ENCODE results near the gene BICDL2. TPM values are rescaled to one million over a fixed set of nuclear protein-coding genes. Genes with fewer than 3 reads are reported as not detected.

Gene BICDL2
- polyA plus RNA-seq, 1 of the 3 experiments (the other 2 are of a cell fraction) = not detected

DNA sequence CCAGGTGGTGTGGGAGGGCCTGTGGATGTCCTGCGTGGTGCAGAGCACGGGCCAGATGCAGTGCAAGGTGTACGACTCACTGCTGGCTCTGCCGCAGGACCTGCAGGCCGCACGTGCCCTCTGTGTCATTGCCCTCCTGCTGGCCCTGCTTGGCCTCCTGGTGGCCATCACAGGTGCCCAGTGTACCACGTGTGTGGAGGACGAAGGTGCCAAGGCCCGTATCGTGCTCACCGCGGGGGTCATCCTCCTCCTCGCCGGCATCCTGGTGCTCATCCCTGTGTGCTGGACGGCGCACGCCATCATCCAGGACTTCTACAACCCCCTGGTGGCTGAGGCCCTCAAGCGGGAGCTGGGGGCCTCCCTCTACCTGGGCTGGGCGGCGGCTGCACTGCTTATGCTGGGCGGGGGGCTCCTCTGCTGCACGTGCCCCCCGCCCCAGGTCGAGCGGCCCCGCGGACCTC, 23.2 kb downstream of the BICDL2 start:
- H3F3A ChIP-seq (replicated peaks; ENCODE audit: insufficient read depth) = no peaks in the 10 kb centered on the region
- ChIA-PET CTCF (interaction anchor here (1.3 kb wide), 1 partner anchor 19 kb away, joined by 5 read pairs; no protein-coding TSS in a partner anchor), POLR2A (no interaction called here)
- no peaks in the 10 kb centered on the region for H3K9me2 ChIP-seq
- no peak overlapping the region for H3K27ac ChIP-seq (ENCODE audit: low read depth in 2 of 2, low read length in 1 of 2)
- no peak overlapping the region for H3K4me2 ChIP-seq
- TF ChIP-seq MEF2A (IDR thresholded peaks at IDR 0.05; ENCODE audit: borderline replicate concordance, low read depth) (no peak), FOXJ3 (CRISPR knock-in tag; IDR thresholded peaks at IDR 0.05) (no peak)
- H2AFZ ChIP-seq (ENCODE audit: low read depth) = no peak overlapping the region
- no peaks in the 10 kb centered on the region for H3K79me2 ChIP-seq (ENCODE audit: insufficient read depth)
- peaks cover 0 to 6% of the 10 kb centered on the region in 2 experiments; a peak in 1 of 4 replicates for H3K4me1 ChIP-seq (ENCODE audit: control insufficient read depth in 1 of 2, insufficient read depth in 2 of 2, low read depth in 1 of 2, low read length in 1 of 2)
- H3K36me3 ChIP-seq (replicated peaks in 1 of 2; ENCODE audit: control insufficient read depth in 1 of 2, insufficient read depth in 2 of 2, low read length in 1 of 2) = no peaks in the 10 kb centered on the region
- DNase-seq = no peak
- H3K4me3 ChIP-seq (ENCODE audit: low read depth in 2 of 2, low read length in 1 of 2) = no peak overlapping the region
- no peaks in the 10 kb centered on the region for H3K9me3 ChIP-seq
- no peaks in the 10 kb centered on the region for H3K27me3 ChIP-seq (ENCODE audit: insufficient read depth)
- WGBS (ENCODE audit: low lambda C conversion rate) = 84% methylated on average over 18 of the region's 27 CpGs
- no peaks in the 10 kb centered on the region for H4K20me1 ChIP-seq (ENCODE audit: insufficient read depth)
- no peak overlapping the region for H3K9ac ChIP-seq

DNA sequence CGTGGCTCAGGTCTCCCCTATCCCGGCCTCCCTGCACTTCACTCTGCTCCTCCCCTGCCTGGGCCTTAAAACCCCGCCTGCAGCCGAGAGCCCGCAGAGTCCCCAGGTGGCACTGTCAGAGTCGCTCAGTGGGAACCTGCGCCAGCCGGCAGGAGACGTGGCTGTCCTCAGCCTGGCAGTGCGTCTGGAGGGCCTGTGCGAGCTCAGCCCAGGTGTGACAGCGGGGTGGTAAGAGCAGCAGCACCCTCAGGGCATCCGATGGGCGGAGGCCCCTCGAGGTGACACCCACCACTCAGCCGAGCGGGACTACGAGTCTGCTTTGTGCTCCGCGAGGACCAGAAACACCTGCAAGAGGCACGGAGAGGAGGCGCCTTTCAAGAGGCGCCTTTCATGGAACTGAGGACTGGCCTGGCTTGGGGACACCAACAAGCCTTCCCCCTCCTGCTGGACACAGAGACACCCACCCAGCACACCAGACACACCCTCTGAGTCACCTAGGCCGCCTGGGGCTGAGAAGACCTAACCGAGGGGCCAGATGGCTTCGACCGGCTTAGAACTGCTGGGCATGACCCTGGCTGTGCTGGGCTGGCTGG, 23.8 kb downstream of the BICDL2 start, which contains the start of gene CLDN9:
Gene CLDN9, plus strand, starts transcription at position 96 of the 593 bp plus-strand sequence. Its CDS starts 440 bp downstream, at position 536.
- Histone ChIP-seq H3K9ac (no peak within 1 kb of the TSS), H3K27me3 (ENCODE audit: insufficient read depth) (no peaks in the 10 kb centered on the region), H3K4me2 (no peak within 1 kb of the TSS), H3K4me3 (ENCODE audit: low read depth in 2 of 2, low read length in 1 of 2) (no peak within 1 kb of the TSS), H3K4me1 (ENCODE audit: control insufficient read depth in 1 of 2, insufficient read depth in 2 of 2, low read depth in 1 of 2, low read length in 1 of 2) (peaks cover 0 to 1% of the 10 kb centered on the region in 2 experiments; a peak in 1 of 4 replicates), H3F3A (replicated peaks; ENCODE audit: insufficient read depth) (no peaks in the 10 kb centered on the region), H3K36me3 (replicated peaks in 1 of 2; ENCODE audit: control insufficient read depth in 1 of 2, insufficient read depth in 2 of 2, low read length in 1 of 2) (no peaks in the 10 kb centered on the region), H2AFZ (ENCODE audit: low read depth) (no peak within 1 kb of the TSS), H4K20me1 (ENCODE audit: insufficient read depth) (no peaks in the 10 kb centered on the region), H3K9me2 (no peaks in the 10 kb centered on the region), H3K27ac (ENCODE audit: low read depth in 2 of 2, low read length in 1 of 2) (no peak within 1 kb of the TSS), H3K9me3 (no peaks in the 10 kb centered on the region), H3K79me2 (ENCODE audit: insufficient read depth) (no peaks in the 10 kb centered on the region)
- ChIA-PET CTCF (interaction anchor here (1.0 to 1.5 kb wide), 3 partner anchors 8 to 19 kb away, joined by 3 to 5 read pairs (median 4); no protein-coding TSS in a partner anchor), POLR2A (no interaction called here)
- no peak for DNase-seq
- 74% methylated on average over 15 of the region's 27 CpGs for WGBS (ENCODE audit: low lambda C conversion rate)
- TF ChIP-seq, protein P1, sequence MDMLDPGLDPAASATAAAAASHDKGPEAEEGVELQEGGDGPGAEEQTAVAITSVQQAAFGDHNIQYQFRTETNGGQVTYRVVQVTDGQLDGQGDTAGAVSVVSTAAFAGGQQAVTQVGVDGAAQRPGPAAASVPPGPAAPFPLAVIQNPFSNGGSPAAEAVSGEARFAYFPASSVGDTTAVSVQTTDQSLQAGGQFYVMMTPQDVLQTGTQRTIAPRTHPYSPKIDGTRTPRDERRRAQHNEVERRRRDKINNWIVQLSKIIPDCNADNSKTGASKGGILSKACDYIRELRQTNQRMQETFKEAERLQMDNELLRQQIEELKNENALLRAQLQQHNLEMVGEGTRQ (IDR thresholded peaks at IDR 0.05; ENCODE audit: borderline replicate concordance, low read depth, low read length) = no peak
- TF ChIP-seq, protein P2, sequence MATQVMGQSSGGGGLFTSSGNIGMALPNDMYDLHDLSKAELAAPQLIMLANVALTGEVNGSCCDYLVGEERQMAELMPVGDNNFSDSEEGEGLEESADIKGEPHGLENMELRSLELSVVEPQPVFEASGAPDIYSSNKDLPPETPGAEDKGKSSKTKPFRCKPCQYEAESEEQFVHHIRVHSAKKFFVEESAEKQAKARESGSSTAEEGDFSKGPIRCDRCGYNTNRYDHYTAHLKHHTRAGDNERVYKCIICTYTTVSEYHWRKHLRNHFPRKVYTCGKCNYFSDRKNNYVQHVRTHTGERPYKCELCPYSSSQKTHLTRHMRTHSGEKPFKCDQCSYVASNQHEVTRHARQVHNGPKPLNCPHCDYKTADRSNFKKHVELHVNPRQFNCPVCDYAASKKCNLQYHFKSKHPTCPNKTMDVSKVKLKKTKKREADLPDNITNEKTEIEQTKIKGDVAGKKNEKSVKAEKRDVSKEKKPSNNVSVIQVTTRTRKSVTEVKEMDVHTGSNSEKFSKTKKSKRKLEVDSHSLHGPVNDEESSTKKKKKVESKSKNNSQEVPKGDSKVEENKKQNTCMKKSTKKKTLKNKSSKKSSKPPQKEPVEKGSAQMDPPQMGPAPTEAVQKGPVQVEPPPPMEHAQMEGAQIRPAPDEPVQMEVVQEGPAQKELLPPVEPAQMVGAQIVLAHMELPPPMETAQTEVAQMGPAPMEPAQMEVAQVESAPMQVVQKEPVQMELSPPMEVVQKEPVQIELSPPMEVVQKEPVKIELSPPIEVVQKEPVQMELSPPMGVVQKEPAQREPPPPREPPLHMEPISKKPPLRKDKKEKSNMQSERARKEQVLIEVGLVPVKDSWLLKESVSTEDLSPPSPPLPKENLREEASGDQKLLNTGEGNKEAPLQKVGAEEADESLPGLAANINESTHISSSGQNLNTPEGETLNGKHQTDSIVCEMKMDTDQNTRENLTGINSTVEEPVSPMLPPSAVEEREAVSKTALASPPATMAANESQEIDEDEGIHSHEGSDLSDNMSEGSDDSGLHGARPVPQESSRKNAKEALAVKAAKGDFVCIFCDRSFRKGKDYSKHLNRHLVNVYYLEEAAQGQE (IDR thresholded peaks at IDR 0.05; ENCODE audit: low read depth, low read length) = no peak
- TF ChIP-seq SIN3A (IDR thresholded peaks at IDR 0.05; ENCODE audit: borderline replicate concordance, low read depth, low read length) (no peak), RAD21 (IDR thresholded peaks at IDR 0.05; ENCODE audit: low read length) (no peak), FOSL2 (IDR thresholded peaks at IDR 0.05; ENCODE audit: borderline replicate concordance, low read depth) (no peak), NRF1 (IDR thresholded peaks at IDR 0.05; ENCODE audit: low read depth, low read length) (no peak), RFX5 (IDR thresholded peaks at IDR 0.05; ENCODE audit: low read length) (no peak), RCOR1 (IDR thresholded peaks at IDR 0.05; ENCODE audit: low read length) (no peak), CHD2 (IDR thresholded peaks at IDR 0.05; ENCODE audit: low read length, partially characterized antibody) (no peak), ELF1 (IDR thresholded peaks at IDR 0.05) (no peak), FOXM1 (IDR thresholded peaks at IDR 0.05; ENCODE audit: low read depth) (no peak), RXRA (IDR thresholded peaks at IDR 0.05; ENCODE audit: borderline replicate concordance, low read depth) (no peak), SMC3 (IDR thresholded peaks at IDR 0.05; ENCODE audit: low read depth, low read length) (no peak), TAF1 (IDR thresholded peaks at IDR 0.05; ENCODE audit: borderline replicate concordance, low read depth, low read length) (no peak), YY1 (IDR thresholded peaks at IDR 0.05; ENCODE audit: low read depth) (no peak)
- TF ChIP-seq, protein P3, sequence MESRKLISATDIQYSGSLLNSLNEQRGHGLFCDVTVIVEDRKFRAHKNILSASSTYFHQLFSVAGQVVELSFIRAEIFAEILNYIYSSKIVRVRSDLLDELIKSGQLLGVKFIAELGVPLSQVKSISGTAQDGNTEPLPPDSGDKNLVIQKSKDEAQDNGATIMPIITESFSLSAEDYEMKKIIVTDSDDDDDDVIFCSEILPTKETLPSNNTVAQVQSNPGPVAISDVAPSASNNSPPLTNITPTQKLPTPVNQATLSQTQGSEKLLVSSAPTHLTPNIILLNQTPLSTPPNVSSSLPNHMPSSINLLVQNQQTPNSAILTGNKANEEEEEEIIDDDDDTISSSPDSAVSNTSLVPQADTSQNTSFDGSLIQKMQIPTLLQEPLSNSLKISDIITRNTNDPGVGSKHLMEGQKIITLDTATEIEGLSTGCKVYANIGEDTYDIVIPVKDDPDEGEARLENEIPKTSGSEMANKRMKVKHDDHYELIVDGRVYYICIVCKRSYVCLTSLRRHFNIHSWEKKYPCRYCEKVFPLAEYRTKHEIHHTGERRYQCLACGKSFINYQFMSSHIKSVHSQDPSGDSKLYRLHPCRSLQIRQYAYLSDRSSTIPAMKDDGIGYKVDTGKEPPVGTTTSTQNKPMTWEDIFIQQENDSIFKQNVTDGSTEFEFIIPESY (IDR thresholded peaks at IDR 0.05; ENCODE audit: borderline replicate concordance, low read depth) = no peak
- TF ChIP-seq, protein P4, sequence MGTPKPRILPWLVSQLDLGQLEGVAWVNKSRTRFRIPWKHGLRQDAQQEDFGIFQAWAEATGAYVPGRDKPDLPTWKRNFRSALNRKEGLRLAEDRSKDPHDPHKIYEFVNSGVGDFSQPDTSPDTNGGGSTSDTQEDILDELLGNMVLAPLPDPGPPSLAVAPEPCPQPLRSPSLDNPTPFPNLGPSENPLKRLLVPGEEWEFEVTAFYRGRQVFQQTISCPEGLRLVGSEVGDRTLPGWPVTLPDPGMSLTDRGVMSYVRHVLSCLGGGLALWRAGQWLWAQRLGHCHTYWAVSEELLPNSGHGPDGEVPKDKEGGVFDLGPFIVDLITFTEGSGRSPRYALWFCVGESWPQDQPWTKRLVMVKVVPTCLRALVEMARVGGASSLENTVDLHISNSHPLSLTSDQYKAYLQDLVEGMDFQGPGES (IDR thresholded peaks at IDR 0.05; ENCODE audit: low read depth, low read length) = no peak

Data from SK-N-SH (cell line).